ENCODE results near the gene MAGI2. TPM values are rescaled to one million over a fixed set of nuclear protein-coding genes. Genes with fewer than 3 reads are reported as not detected.

MAGI2 gene
- total RNA-seq, 2 donors from 2014 or later = 3.9 to 10.5 TPM

DNA sequence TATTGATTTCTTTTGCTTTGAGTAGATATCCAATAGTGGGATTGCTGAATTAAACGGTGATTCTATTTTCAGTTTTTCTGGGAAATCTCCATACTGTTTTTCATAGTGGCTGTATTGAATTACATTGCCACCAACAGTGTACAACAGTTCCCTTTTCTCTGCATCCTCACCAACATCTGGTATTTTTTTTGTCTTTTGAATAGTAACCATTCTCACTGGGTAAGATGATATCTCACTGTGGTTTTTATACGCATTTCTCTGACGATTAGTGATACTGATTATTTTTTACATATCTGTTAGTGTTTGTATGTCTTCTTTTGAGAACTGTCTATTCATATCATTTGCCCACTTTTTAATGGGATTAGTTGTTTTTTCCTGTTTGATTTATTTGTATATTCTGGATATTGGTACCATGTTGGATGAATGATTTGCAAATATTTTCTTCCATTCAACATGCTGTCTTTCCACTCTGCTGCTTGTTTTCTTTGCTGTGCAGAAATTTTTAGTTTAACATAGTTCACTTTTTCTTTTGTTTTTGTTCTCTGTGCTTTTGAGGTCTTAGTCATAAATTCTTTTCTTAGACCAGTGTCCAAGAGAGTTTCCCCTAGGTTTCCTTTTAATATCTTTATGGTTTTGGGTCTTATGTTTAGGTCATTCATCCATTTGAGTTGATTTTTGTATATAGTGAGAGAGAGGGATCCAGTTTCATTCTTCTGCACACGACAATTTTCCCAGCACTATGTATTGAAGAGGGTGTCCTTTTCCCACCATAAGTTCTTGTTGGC is 1070.2 kb downstream of the MAGI2 start:
- 47 to 79% methylated on average over 4 of the region's 4 CpGs for WGBS, 2 donors
- ATAC-seq (no peak), DNase-seq (no peak)
- intact Hi-C loops (cut with DNase I) = no loop called here
- Histone ChIP-seq H3K27ac (no peak overlapping the region), H3K9me3 (no peaks in the 10 kb centered on the region), H3K4me1 (no peaks in the 10 kb centered on the region), H3K4me3 (no peak overlapping the region), H3K27me3 (no peaks in the 10 kb centered on the region), H3K36me3 (replicated peaks in 1 of 2; ENCODE audit: insufficient read depth in 1 of 2, low read depth in 2 of 2) (no peaks in the 10 kb centered on the region)
- TF ChIP-seq, protein P1, sequence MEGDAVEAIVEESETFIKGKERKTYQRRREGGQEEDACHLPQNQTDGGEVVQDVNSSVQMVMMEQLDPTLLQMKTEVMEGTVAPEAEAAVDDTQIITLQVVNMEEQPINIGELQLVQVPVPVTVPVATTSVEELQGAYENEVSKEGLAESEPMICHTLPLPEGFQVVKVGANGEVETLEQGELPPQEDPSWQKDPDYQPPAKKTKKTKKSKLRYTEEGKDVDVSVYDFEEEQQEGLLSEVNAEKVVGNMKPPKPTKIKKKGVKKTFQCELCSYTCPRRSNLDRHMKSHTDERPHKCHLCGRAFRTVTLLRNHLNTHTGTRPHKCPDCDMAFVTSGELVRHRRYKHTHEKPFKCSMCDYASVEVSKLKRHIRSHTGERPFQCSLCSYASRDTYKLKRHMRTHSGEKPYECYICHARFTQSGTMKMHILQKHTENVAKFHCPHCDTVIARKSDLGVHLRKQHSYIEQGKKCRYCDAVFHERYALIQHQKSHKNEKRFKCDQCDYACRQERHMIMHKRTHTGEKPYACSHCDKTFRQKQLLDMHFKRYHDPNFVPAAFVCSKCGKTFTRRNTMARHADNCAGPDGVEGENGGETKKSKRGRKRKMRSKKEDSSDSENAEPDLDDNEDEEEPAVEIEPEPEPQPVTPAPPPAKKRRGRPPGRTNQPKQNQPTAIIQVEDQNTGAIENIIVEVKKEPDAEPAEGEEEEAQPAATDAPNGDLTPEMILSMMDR (IDR thresholded peaks at IDR 0.05) = no peak
- TF ChIP-seq POLR2A (IDR thresholded peaks at IDR 0.05) = no peak

DNA sequence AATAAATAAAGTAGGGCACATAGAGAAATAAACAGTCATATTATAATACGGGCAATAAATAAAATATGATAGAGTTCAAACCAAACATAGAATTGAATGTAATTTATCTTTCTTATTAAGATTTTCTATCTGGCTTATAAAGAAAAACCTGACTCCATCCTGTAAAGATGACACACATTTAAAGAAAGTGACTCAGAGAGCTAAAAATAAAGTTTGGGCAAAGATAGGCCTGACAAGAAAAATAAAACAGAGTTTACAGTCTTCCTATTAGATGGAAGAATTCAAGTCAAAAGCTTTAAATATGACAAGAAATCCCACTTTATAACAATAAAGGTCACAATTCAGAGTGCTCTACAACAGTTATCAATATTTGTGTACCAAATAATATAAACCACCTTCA is 1074.3 kb downstream of the MAGI2 start:
- Histone ChIP-seq H3K36me3 (replicated peaks in 1 of 2; ENCODE audit: insufficient read depth in 1 of 2, low read depth in 2 of 2) (no peaks in the 10 kb centered on the region), H3K4me1 (no peaks in the 10 kb centered on the region), H3K4me3 (no peak overlapping the region), H3K27me3 (no peaks in the 10 kb centered on the region), H3K27ac (no peak overlapping the region), H3K9me3 (no peaks in the 10 kb centered on the region)
- WGBS, 2 donors = 84 to 95% methylated on average over 1 of the region's 1 CpG
- intact Hi-C loops (cut with DNase I) = no loop called here
- ATAC-seq = no peak
- TF ChIP-seq POLR2A (IDR thresholded peaks at IDR 0.05) = no peak
- TF ChIP-seq, protein P1 (IDR thresholded peaks at IDR 0.05) = no peak
- DNase-seq = no peak

DNA sequence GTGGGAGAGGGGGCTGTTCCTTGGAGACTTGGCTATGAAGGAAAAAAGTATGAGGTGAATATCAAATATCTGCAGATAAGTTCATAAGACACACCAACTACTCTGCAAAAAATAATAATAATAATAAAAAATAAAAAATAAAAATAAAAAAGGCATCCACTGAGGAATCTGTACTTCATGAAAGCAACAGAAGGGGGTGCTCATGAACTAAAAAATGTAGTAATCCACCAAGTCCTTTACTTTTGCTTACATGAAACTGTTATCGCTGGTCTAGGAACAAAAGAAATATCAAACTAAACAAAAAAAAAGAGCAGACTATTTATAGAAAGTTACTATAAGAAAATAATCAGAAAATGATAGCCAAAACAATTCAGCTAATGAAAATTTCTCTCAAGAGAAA is 1075.9 kb downstream of the MAGI2 start:
- Histone ChIP-seq H3K27me3 (no peaks in the 10 kb centered on the region), H3K27ac (no peak overlapping the region), H3K36me3 (replicated peaks in 1 of 2; ENCODE audit: insufficient read depth in 1 of 2, low read depth in 2 of 2) (no peaks in the 10 kb centered on the region), H3K4me1 (no peaks in the 10 kb centered on the region), H3K9me3 (no peaks in the 10 kb centered on the region), H3K4me3 (no peak overlapping the region)
- WGBS, 2 donors = 84 to 89% methylated on average over 1 of the region's 1 CpG
- intact Hi-C loops (cut with DNase I) = no loop called here
- DNase-seq = no peak
- no peak for TF ChIP-seq POLR2A (IDR thresholded peaks at IDR 0.05)
- TF ChIP-seq, protein P1 (IDR thresholded peaks at IDR 0.05) = no peak
- no peak for ATAC-seq

DNA sequence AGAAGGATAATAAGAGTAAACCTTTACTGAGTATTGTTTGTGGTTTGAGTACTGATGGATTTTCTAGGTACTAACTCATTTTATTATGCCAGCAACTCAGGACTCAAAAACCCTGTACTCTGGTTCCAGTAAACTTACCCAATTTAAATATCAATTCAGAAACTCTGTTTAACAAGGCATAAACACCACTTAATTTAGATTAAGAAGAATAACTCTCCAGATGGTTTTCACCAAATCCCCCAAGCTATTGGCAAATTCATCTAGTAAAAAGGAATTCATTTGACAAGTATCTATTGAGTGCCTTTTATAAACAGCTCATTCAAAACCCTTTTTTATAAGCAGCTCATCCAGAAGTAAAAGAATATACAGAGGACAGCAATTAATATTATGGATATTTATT is 1082.5 kb downstream of the MAGI2 start:
- DNase-seq (no peak), ATAC-seq (no peak)
- H3K27ac ChIP-seq = no peak overlapping the region
- TF ChIP-seq, protein P1 (IDR thresholded peaks at IDR 0.05) = no peak
- TF ChIP-seq POLR2A (IDR thresholded peaks at IDR 0.05) = no peak
- no peaks in the 10 kb centered on the region for H3K4me1 ChIP-seq
- H3K4me3 ChIP-seq = no peak overlapping the region
- no peaks in the 10 kb centered on the region for H3K9me3 ChIP-seq
- intact Hi-C loops (cut with DNase I) = no loop called here
- H3K36me3 ChIP-seq (replicated peaks in 1 of 2; ENCODE audit: insufficient read depth in 1 of 2, low read depth in 2 of 2) = no peaks in the 10 kb centered on the region
- H3K27me3 ChIP-seq = no peaks in the 10 kb centered on the region

DNA sequence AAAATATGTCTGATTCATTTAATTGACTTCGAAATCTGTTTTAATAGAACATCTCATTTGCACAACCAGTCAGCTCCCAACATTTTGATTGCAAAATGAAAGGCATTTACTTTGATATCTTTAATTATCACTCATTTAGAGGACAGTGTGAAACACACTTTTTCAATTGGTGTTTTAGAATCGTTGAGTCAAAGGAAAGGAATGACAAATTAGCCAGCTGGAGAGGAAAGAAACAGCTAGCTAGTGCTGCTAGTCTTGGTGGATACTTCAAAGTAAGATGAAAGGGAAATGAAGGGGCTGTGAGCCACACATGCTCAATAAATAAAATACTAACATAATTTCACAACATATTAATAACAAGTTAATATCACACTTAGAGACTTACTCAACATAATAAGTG is 1084.7 kb downstream of the MAGI2 start:
- no peak for TF ChIP-seq POLR2A (IDR thresholded peaks at IDR 0.05)
- TF ChIP-seq, protein P1 (IDR thresholded peaks at IDR 0.05) = no peak
- Histone ChIP-seq H3K36me3 (replicated peaks in 1 of 2; ENCODE audit: insufficient read depth in 1 of 2, low read depth in 2 of 2) (no peaks in the 10 kb centered on the region), H3K9me3 (no peaks in the 10 kb centered on the region), H3K27ac (no peak overlapping the region), H3K4me1 (no peaks in the 10 kb centered on the region), H3K4me3 (no peak overlapping the region), H3K27me3 (no peaks in the 10 kb centered on the region)
- WGBS, 2 donors = 48 to 56% methylated on average over 2 of the region's 2 CpGs
- DNase-seq = no peak
- ATAC-seq = no peak
- intact Hi-C loops (cut with DNase I) = no loop called here

All from body of pancreas (tissue), 4 donors.